HepG2 (cell line): ENCODE data around the gene TAGLN2. TPM values are rescaled to one million over a fixed set of nuclear protein-coding genes. Genes with fewer than 3 reads are reported as not detected.

Experiments
- ATAC-seq: fragments of 200-7000 bp; cut with Tn5 transposase; 3 replicates; pipeline ENCODE4 v1.9.1; 2020; ENCODE audit warnings: mild to moderate bottlenecking, moderate library complexity
- BruUV-seq: library from RNA; stranded (reverse); fragments of 400-500 nt; replicated peaks from 2 replicates; lab custom pipeline; 2021; lab: Mats Ljungman, UMichigan
- CTCF ChIA-PET: fragments of 300-600 bp; formaldehyde crosslinking; extraction: SDS; loops from one replicate; lab custom pipeline; 2021; ENCODE audit warnings: low total read pairs, inconsistent platforms, low intra/inter-chr PET ratio; lab: Yijun Ruan, JAX
- POLR2A ChIA-PET: fragments of 350-600 bp; sonication (Branson Sonifier 250); formaldehyde crosslinking; loops from one replicate; lab custom pipeline; 2020; ENCODE audit warnings: antibody characterized with exemption, inconsistent platforms; lab: Yijun Ruan, JAX
- DNase-seq: peaks from one replicate; pipeline ENCODE4 v3.0.0-alpha.2; 2015; ENCODE audit warnings: low spot score
- FAIRE-seq: peaks from 3 replicates; lab custom pipeline; 2011; peaks lifted over from hg19 to GRCh38; lab: Jason Lieb, UNC
- H2AFZ ChIP-seq: one replicate; pipeline ENCODE4 v1.6.1; 2011; ENCODE audit warnings: low read length, inconsistent platforms
- H3K27ac ChIP-seq: fragments of 300-600 bp; 3 replicates; pipeline ENCODE4 v1.8.0; 2011; ENCODE audit warnings: mixed run types, mild to moderate bottlenecking, mixed read lengths, low read length, inconsistent platforms; ENCODE audit not compliant: insufficient read depth; ENCODE audit errors: extremely low read length
- H3K27me3 ChIP-seq, 2 experiments: fragments of 200-600 bp in 1 of 2; 2 replicates in 1 of 2; 3 replicates in 1 of 2; pipeline versions ENCODE4 v1.6.0 to v1.8.0; 2011; ENCODE audit warnings: low read length in 2 of 2, mild to moderate bottlenecking in 2 of 2, moderate library complexity in 2 of 2, inconsistent platforms in 1 of 2; ENCODE audit not compliant: insufficient read depth in 2 of 2, control insufficient read depth in 1 of 2
- H3K36me3 ChIP-seq, 2 experiments: fragments of 200-600 bp in 1 of 2; replicated peaks in 1 of 2; 2 replicates in 1 of 2; 3 replicates in 1 of 2; pipeline versions ENCODE4 v1.5.1 to v1.8.0; 2011; ENCODE audit warnings: low read length in 2 of 2, inconsistent platforms in 1 of 2; ENCODE audit not compliant: insufficient read depth in 2 of 2, control insufficient read depth in 1 of 2
- H3K4me1 ChIP-seq: 2 replicates; pipeline ENCODE4 v1.5.1; 2012; ENCODE audit warnings: low read length, inconsistent platforms; ENCODE audit not compliant: insufficient read depth
- H3K4me2 ChIP-seq: 2 replicates; pipeline ENCODE4 v1.6.0; 2011; ENCODE audit warnings: low read depth, low read length, inconsistent platforms
- H3K4me3 ChIP-seq, 3 experiments: fragments of 200-600 bp in 1 of 3; sonication (generic), shearing (Covaris generic) in 1 of 3; replicated peaks in 1 of 3; 2 replicates each; pipeline ENCODE4 v1.5.1; 2011 to 2016; ENCODE audit warnings: low read length in 3 of 3, inconsistent platforms in 2 of 3, low read depth in 2 of 3, mild to moderate bottlenecking in 2 of 3, control low read depth in 1 of 3, mixed read lengths in 1 of 3; ENCODE audit not compliant: insufficient read depth in 1 of 3
- H3K79me2 ChIP-seq: one replicate; pipeline ENCODE4 v1.6.1; 2011; ENCODE audit warnings: low read length, inconsistent platforms; ENCODE audit not compliant: insufficient read depth
- H3K9ac ChIP-seq: 2 replicates; pipeline ENCODE4 v1.6.0; 2011; ENCODE audit warnings: mild to moderate bottlenecking, low read depth, low read length, inconsistent platforms; ENCODE audit not compliant: insufficient read depth
- H3K9me3 ChIP-seq: 2 replicates; pipeline ENCODE4 v1.5.1; 2012; ENCODE audit warnings: mild to moderate bottlenecking, low read length
- H4K20me1 ChIP-seq: 2 replicates; pipeline ENCODE4 v1.6.0; 2011; ENCODE audit warnings: inconsistent platforms, mild to moderate bottlenecking, low read length, moderate library complexity; ENCODE audit not compliant: insufficient read depth
- CBFB ChIP-seq: sonication (generic); formaldehyde crosslinking; IDR thresholded peaks from 2 replicates; pipeline ENCODE4 v1.4.0; 2020; ENCODE audit warnings: missing genetic modification reagents
- KDM3A ChIP-seq: IDR thresholded peaks from 2 replicates; pipeline ENCODE4 v1.6.1; 2018; ENCODE audit warnings: low read depth, missing compliant biosample characterization
- ZNF260 ChIP-seq: sonication (generic); formaldehyde crosslinking; IDR thresholded peaks from 2 replicates; pipeline ENCODE4 v1.4.0; 2020; ENCODE audit warnings: missing genetic modification reagents, low read depth, mild to moderate bottlenecking, borderline replicate concordance
- WGBS: methylation state at CpG from one replicate; pipeline ENCODE4 v1.1.6; 2017; ENCODE audit warnings: low lambda C conversion rate; 5-methylcytosine and 5-hydroxymethylcytosine counted together
- in situ Hi-C: cut with HindIII; loops from 2 replicates; pipeline ENCODE4 v1.10.0; 2017; ENCODE audit warnings: low pct_unique_long_range_greater_than_20kb; ENCODE audit not compliant: extremely low pct_ligation_motif_present
- intact Hi-C: fragments of 100-400 bp; cut with micrococcal nuclease; formaldehyde crosslinking; loops from one replicate; pipeline ENCODE4 v1.10.0; 2022; ENCODE audit not compliant: unreplicated experiment
- polyA plus RNA-seq, 8 experiments: library from polyadenylated mRNA; depleted of rRNA in 3 of 8; stranded (reverse) in 7 of 8; unstranded in 1 of 8; fragments of >200 nt; fragmentation: Illumina TruSeq in 4 of 8; extraction: Trizol in 4 of 8; gene quantifications; 2 replicates each; pipeline versions ENCODE4 v1.2.1 to v1.2.3, GENCODE V29; 2011 to 2016; ENCODE audit warnings: low read depth in 4 of 8, missing spikeins in 1 of 8, mixed read lengths in 1 of 8; ENCODE audit not compliant: insufficient read depth in 1 of 8
- total RNA-seq, 5 experiments: library from RNA; depleted of rRNA; stranded (reverse); fragments of >200 nt; fragmentation: Illumina TruSeq; extraction: Trizol; gene quantifications; 2 replicates each; pipeline ENCODE4 v1.2.3, GENCODE V29; 2016; ENCODE audit warnings: low read depth in 1 of 5
- TF ChIP-seq, protein P1 (sequence below): sonication (generic); formaldehyde crosslinking; IDR thresholded peaks from 2 replicates; pipeline ENCODE4 v1.4.0; 2020; ENCODE audit warnings: missing genetic modification reagents
- TF ChIP-seq, protein P2 (sequence below): sonication (generic); formaldehyde crosslinking; IDR thresholded peaks from 2 replicates; pipeline ENCODE4 v1.4.0; 2020; ENCODE audit warnings: mild to moderate bottlenecking, low read depth, missing genetic modification reagents
- TF ChIP-seq, protein P3 (sequence below): IDR thresholded peaks from 2 replicates; pipeline ENCODE4 v1.6.1; 2018; ENCODE audit warnings: missing genetic modification reagents
- TF ChIP-seq, protein P4 (sequence below): sonication (generic); formaldehyde crosslinking; conservative IDR thresholded peaks from 2 replicates; pipeline ENCODE4 v1.5.0; 2020; ENCODE audit warnings: missing genetic modification reagents

TAGLN2 gene
- total and polyA plus RNA-seq, 2 of the 13 experiments (the other 11 are each of a cell fraction or from before 2014, with no cell fraction given), result 6.7 to 17.2 TPM

DNA sequence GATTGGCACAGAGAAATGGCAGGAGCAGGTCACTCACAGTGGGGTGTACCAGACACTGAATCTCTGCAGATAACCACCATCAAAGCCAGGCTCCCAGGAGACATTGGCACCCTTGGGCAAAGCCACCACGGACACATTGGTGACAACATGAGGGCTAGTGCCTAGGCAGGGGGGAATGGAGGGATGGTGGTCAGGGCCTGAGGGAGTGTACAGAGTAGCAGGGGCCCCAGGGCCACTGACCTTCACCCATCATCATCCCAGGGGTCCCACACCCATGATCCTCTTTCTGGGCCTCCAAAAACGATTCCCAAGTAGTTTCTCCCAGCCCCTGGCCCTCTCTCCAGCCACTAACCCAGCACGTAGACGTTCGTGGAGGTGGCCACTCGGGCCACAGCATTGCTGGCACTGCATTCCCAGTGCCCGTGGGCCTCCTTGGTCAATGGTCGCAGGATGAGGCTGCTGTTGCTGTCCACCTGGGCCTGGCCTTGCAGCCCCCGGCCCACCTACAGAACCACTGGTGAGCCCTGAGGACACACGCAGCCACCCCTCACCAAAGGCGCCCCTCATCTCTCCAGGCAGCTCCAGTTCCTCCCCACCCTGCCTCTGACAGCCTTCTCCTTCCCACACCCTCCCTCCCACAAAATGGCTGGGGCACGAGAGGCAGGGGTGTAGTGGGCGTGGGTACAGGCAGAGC, 5.9 kb upstream of the TAGLN2 start:
- no peaks in the 10 kb centered on the region for H4K20me1 ChIP-seq
- FAIRE-seq (no peak), DNase-seq (no peak), ATAC-seq (no peak)
- intact Hi-C loops, result no loop called here
- no peak overlapping the region for H3K9ac ChIP-seq
- no peak overlapping the region for H2AFZ ChIP-seq
- no peaks in the 10 kb centered on the region for H3K36me3 ChIP-seq
- H3K4me1 ChIP-seq, result no peaks in the 10 kb centered on the region
- CTCF ChIA-PET, result no interaction called here
- no peak overlapping the region for H3K4me3 ChIP-seq
- no peak overlapping the region for H3K27ac ChIP-seq
- H3K79me2 ChIP-seq, result no peaks in the 10 kb centered on the region
- no TSS peak for BruUV-seq
- H3K4me2 ChIP-seq, result no peak overlapping the region
- POLR2A ChIA-PET, result no interaction called here
- no peaks in the 10 kb centered on the region for H3K9me3 ChIP-seq
- WGBS, result 14% methylated on average over 11 of the region's 13 CpGs
- TF ChIP-seq, protein P1, sequence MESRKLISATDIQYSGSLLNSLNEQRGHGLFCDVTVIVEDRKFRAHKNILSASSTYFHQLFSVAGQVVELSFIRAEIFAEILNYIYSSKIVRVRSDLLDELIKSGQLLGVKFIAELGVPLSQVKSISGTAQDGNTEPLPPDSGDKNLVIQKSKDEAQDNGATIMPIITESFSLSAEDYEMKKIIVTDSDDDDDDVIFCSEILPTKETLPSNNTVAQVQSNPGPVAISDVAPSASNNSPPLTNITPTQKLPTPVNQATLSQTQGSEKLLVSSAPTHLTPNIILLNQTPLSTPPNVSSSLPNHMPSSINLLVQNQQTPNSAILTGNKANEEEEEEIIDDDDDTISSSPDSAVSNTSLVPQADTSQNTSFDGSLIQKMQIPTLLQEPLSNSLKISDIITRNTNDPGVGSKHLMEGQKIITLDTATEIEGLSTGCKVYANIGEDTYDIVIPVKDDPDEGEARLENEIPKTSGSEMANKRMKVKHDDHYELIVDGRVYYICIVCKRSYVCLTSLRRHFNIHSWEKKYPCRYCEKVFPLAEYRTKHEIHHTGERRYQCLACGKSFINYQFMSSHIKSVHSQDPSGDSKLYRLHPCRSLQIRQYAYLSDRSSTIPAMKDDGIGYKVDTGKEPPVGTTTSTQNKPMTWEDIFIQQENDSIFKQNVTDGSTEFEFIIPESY (CRISPR knock-in tag), result no peak
- TF ChIP-seq, protein P2, sequence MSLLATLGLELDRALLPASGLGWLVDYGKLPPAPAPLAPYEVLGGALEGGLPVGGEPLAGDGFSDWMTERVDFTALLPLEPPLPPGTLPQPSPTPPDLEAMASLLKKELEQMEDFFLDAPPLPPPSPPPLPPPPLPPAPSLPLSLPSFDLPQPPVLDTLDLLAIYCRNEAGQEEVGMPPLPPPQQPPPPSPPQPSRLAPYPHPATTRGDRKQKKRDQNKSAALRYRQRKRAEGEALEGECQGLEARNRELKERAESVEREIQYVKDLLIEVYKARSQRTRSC, result no peak
- TF ChIP-seq CBFB (CRISPR knock-in tag) (no peak), ZNF260 (CRISPR knock-in tag) (no peak), KDM3A (no peak)
- TF ChIP-seq, protein P3, sequence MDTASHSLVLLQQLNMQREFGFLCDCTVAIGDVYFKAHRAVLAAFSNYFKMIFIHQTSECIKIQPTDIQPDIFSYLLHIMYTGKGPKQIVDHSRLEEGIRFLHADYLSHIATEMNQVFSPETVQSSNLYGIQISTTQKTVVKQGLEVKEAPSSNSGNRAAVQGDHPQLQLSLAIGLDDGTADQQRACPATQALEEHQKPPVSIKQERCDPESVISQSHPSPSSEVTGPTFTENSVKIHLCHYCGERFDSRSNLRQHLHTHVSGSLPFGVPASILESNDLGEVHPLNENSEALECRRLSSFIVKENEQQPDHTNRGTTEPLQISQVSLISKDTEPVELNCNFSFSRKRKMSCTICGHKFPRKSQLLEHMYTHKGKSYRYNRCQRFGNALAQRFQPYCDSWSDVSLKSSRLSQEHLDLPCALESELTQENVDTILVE (CRISPR knock-in tag), result no peak
- TF ChIP-seq, protein P4, sequence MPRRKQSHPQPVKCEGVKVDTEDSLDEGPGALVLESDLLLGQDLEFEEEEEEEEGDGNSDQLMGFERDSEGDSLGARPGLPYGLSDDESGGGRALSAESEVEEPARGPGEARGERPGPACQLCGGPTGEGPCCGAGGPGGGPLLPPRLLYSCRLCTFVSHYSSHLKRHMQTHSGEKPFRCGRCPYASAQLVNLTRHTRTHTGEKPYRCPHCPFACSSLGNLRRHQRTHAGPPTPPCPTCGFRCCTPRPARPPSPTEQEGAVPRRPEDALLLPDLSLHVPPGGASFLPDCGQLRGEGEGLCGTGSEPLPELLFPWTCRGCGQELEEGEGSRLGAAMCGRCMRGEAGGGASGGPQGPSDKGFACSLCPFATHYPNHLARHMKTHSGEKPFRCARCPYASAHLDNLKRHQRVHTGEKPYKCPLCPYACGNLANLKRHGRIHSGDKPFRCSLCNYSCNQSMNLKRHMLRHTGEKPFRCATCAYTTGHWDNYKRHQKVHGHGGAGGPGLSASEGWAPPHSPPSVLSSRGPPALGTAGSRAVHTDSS (CRISPR knock-in tag), result no peak
- TF ChIP-seq, all 625 proteins: peak for 0
- in situ Hi-C loops, result no loop called here
- peaks cover 5 to 38% of the 10 kb centered on the region in 2 experiments; a peak in 4 of 5 replicates for H3K27me3 ChIP-seq
